Measurements from ENCODE around the gene SGIP1.
"Not testable (repeated sequence)": the region's sequence is repeated elsewhere in the genome, so short reads cannot be mapped to it uniquely, and the experiment has no call there.

Gene SGIP1

GRCh38 chr1:66778266-66778665 lies 244.3 kb downstream of the SGIP1 start:
- no peak overlapping the region; the same call in 1 of the 2 replicates for H3K27ac ChIP-seq
- TF ChIP-seq, protein P1, sequence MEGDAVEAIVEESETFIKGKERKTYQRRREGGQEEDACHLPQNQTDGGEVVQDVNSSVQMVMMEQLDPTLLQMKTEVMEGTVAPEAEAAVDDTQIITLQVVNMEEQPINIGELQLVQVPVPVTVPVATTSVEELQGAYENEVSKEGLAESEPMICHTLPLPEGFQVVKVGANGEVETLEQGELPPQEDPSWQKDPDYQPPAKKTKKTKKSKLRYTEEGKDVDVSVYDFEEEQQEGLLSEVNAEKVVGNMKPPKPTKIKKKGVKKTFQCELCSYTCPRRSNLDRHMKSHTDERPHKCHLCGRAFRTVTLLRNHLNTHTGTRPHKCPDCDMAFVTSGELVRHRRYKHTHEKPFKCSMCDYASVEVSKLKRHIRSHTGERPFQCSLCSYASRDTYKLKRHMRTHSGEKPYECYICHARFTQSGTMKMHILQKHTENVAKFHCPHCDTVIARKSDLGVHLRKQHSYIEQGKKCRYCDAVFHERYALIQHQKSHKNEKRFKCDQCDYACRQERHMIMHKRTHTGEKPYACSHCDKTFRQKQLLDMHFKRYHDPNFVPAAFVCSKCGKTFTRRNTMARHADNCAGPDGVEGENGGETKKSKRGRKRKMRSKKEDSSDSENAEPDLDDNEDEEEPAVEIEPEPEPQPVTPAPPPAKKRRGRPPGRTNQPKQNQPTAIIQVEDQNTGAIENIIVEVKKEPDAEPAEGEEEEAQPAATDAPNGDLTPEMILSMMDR (conservative IDR thresholded peaks at IDR 0.05) = no peak

- H3K27ac ChIP-seq = no peak overlapping the region
- TF ChIP-seq, protein P1 (conservative IDR thresholded peaks at IDR 0.05) = no peak
Observed at GRCh38 chr1:66778969-66779368, 245.0 kb downstream of the SGIP1 start.

GRCh38 chr1:66779475-66780078 lies 245.6 kb downstream of the SGIP1 start:
- no peak overlapping the region for H3K27ac ChIP-seq
- TF ChIP-seq, protein P1 (conservative IDR thresholded peaks at IDR 0.05) = no peak

DNA sequence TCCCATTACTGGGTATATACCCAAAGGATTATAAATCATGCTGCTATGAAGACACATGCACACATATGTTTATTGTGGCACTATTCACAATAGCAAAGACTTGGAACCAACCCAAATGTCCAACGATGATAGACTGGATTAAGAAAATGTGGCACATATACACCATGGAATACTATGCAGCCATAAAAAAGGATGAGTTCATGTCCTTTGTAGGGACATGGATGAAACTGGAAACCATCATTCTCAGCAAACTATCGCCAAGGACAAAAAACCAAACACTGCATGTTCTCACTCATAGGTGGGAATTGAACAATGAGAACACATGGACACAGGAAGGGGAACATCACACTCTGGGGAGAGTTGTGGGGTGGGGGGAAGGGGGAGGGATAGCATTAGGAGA lies 251.8 kb downstream of the SGIP1 start:
- not testable (repeated sequence) for H3K27ac ChIP-seq

GRCh38 chr1:66787641-66788040 lies 253.7 kb downstream of the SGIP1 start:
- TF ChIP-seq, protein P1 (conservative IDR thresholded peaks at IDR 0.05) = no peak
- H3K27ac ChIP-seq = no peak overlapping the region

GRCh38 chr1:66788231-66788939 lies 254.4 kb downstream of the SGIP1 start:
- no peak overlapping the region for H3K27ac ChIP-seq
- TF ChIP-seq, protein P1 (conservative IDR thresholded peaks at IDR 0.05) = no peak

- no peak overlapping the region for H3K27ac ChIP-seq
- TF ChIP-seq, protein P1 (conservative IDR thresholded peaks at IDR 0.05) = no peak
Observed at GRCh38 chr1:66791621-66792610, 258.0 kb downstream of the SGIP1 start.

GRCh38 chr1:66795839-66796238 lies 261.9 kb downstream of the SGIP1 start:
- not testable (repeated sequence) for H3K27ac ChIP-seq
